Activated T-cell treated with anti-CD3 and anti-CD28 coated beads for 24 hours (primary cell): ENCODE measurements around the gene EPB41L1.

Source experiments
- DNase-seq: peaks from one replicate; pipeline ENCODE4 v3.0.0-alpha.2; 2020; ENCODE audit warnings: low read depth

The EPB41L1 gene

GRCh38 chr20:36155991-36156390 is 1.5 kb downstream of the EPB41L1 start:
- no peak for DNase-seq

GRCh38 chr20:36157610-36158009 is 3.1 kb downstream of the EPB41L1 start:
- no peak for DNase-seq

- DNase-seq, result no peak
Observed at GRCh38 chr20:36158160-36158741, 3.7 kb downstream of the EPB41L1 start.

GRCh38 chr20:36159833-36160232 is 5.3 kb downstream of the EPB41L1 start:
- DNase-seq, result no peak

- no peak for DNase-seq
Observed at GRCh38 chr20:36162272-36162966, 7.9 kb downstream of the EPB41L1 start.

GRCh38 chr20:36167902-36168503 is 13.5 kb downstream of the EPB41L1 start:
- no peak for DNase-seq

GRCh38 chr20:36170542-36171215 is 16.1 kb downstream of the EPB41L1 start:
- no peak for DNase-seq

- DNase-seq, result no peak
Observed at GRCh38 chr20:36173451-36173933, 19.0 kb downstream of the EPB41L1 start.

- DNase-seq, result no peak
Observed at GRCh38 chr20:36175016-36175415, 20.5 kb downstream of the EPB41L1 start.

GRCh38 chr20:36175475-36175995 is 21.0 kb downstream of the EPB41L1 start:
- DNase-seq, result no peak

GRCh38 chr20:36177716-36178115 is 23.2 kb downstream of the EPB41L1 start:
- no peak for DNase-seq

GRCh38 chr20:36179170-36179945 is 24.8 kb downstream of the EPB41L1 start:
- no peak for DNase-seq

GRCh38 chr20:36180323-36180722 is 25.8 kb downstream of the EPB41L1 start:
- no peak for DNase-seq

- no peak for DNase-seq
Observed at GRCh38 chr20:36181934-36182603, 27.5 kb downstream of the EPB41L1 start.

- no peak for DNase-seq
Observed at GRCh38 chr20:36182604-36183154, 28.1 kb downstream of the EPB41L1 start.

GRCh38 chr20:36183155-36183944 is 28.8 kb downstream of the EPB41L1 start:
- no peak for DNase-seq

- no peak for DNase-seq
Observed at GRCh38 chr20:36184816-36185776, 30.6 kb downstream of the EPB41L1 start.

GRCh38 chr20:36193977-36194712 is 39.6 kb downstream of the EPB41L1 start:
- DNase-seq, result no peak
